B cell (primary cell): ENCODE data around the gene SFXN5. TPM values are rescaled to one million over a fixed set of nuclear protein-coding genes. Genes with fewer than 3 reads are reported as not detected.

Source experiments
- ATAC-seq: fragments of 200-7000 bp; cut with Tn5 transposase; one replicate; pipeline ENCODE4 v1.10.0; 2021; ENCODE audit warnings: low read depth, mild to moderate bottlenecking, moderate number of reproducible peaks, moderate library complexity
- CTCF ChIA-PET: fragments of 350-600 bp; sonication (Branson Sonifier 250); formaldehyde crosslinking; loops from one replicate; lab custom pipeline; 2021; ENCODE audit warnings: antibody characterized with exemption, inconsistent platforms; lab: Charles Lee
- POLR2A ChIA-PET: fragments of 350-600 bp; sonication (Branson Sonifier 250); formaldehyde crosslinking; loops from one replicate; lab custom pipeline; 2021; ENCODE audit warnings: antibody characterized with exemption; lab: Charles Lee
- DNase-seq: peaks from one replicate; pipeline ENCODE4 v3.0.0; 2013
- H2AFZ ChIP-seq: 2 replicates; pipeline ENCODE4 v1.6.1; 2012; ENCODE audit warnings: mild to moderate bottlenecking, low read depth, low read length; ENCODE audit not compliant: insufficient read depth, poor library complexity, severe bottlenecking
- H3K27ac ChIP-seq, 2 donors: 1 replicate in 1 of 2; 2 replicates in 1 of 2; pipeline ENCODE4 v1.5.1; 2012 to 2013; ENCODE audit warnings: low read length in 2 of 2, mild to moderate bottlenecking in 2 of 2, moderate library complexity in 1 of 2
- H3K27me3 ChIP-seq, 4 experiments: fragments of 200-600 bp in 1 of 4; sonication (generic) in 1 of 4; replicated peaks in 1 of 4; 1 replicate in 2 of 4; 2 replicates in 2 of 4; pipeline versions ENCODE4 v1.6.1 to v1.7.0; 2013 to 2016; ENCODE audit warnings: low read length in 3 of 4, mild to moderate bottlenecking in 2 of 4, mixed read lengths in 1 of 4, moderate library complexity in 1 of 4; ENCODE audit not compliant: insufficient read depth in 4 of 4, control insufficient read depth in 3 of 4; ENCODE audit errors: control extremely low read depth in 1 of 4
- H3K36me3 ChIP-seq, 2 experiments: replicated peaks in 1 of 2; 1 replicate in 1 of 2; 2 replicates in 1 of 2; pipeline versions ENCODE4 v1.6.1 to v1.7.1; 2013; ENCODE audit warnings: low read length in 1 of 2; ENCODE audit not compliant: insufficient read depth in 2 of 2, control insufficient read depth in 1 of 2; ENCODE audit errors: control extremely low read depth in 1 of 2, extremely low read depth in 1 of 2
- H3K4me1 ChIP-seq, 2 donors: fragments of 200-600 bp in 1 of 2; sonication (generic) in 1 of 2; 1 replicate in 1 of 2; 2 replicates in 1 of 2; pipeline versions ENCODE4 v1.5.1 to v1.6.1; 2013 to 2017; ENCODE audit warnings: low read length in 2 of 2; ENCODE audit not compliant: control insufficient read depth in 2 of 2, insufficient read depth in 2 of 2
- H3K4me2 ChIP-seq: replicated peaks from 2 replicates; pipeline ENCODE3; 2012; ENCODE audit warnings: mild to moderate bottlenecking, low read depth, low read length; ENCODE audit not compliant: poor library complexity, severe bottlenecking
- H3K4me3 ChIP-seq, 5 experiments: fragments of 200-600 bp in 1 of 5; sonication (generic) in 1 of 5; 1 replicate in 3 of 5; 2 replicates in 2 of 5; pipeline versions ENCODE4 v1.5.1 to v1.7.0; 2011 to 2016; ENCODE audit warnings: low read length in 4 of 5, mild to moderate bottlenecking in 4 of 5, low read depth in 2 of 5, control low read depth in 1 of 5, moderate library complexity in 1 of 5; ENCODE audit not compliant: insufficient read depth in 1 of 5; ENCODE audit errors: control extremely low read depth in 1 of 5, extremely low read depth in 1 of 5
- H3K79me2 ChIP-seq: fragments of 200-600 bp; sonication (generic); one replicate; pipeline ENCODE4 v1.6.0; 2016; ENCODE audit warnings: low read length; ENCODE audit not compliant: control insufficient read depth, insufficient read depth
- H3K9ac ChIP-seq: fragments of 200-600 bp; sonication (generic); 2 replicates; pipeline ENCODE4 v1.6.1; 2017; ENCODE audit warnings: mild to moderate bottlenecking, low read length, moderate library complexity
- H3K9me3 ChIP-seq, 3 donors: one replicate each; pipeline versions ENCODE4 v1.6.1 to v1.7.1; 2013; ENCODE audit warnings: low read length in 2 of 3; ENCODE audit not compliant: control insufficient read depth in 2 of 3, insufficient read depth in 1 of 3; ENCODE audit errors: control extremely low read depth in 1 of 3
- H4K20me1 ChIP-seq: 2 replicates; pipeline ENCODE4 v1.6.0; 2012; ENCODE audit warnings: mild to moderate bottlenecking, low read length; ENCODE audit not compliant: insufficient read depth, control insufficient read depth, poor library complexity, severe bottlenecking
- H3K27ac Mint-ChIP-seq: one replicate; pipeline ENCODE4 v1.8.0; 2021; ENCODE audit warnings: mixed read lengths
- H3K27me3 Mint-ChIP-seq: one replicate; pipeline ENCODE4 v1.8.0; 2021; ENCODE audit warnings: mixed read lengths
- H3K4me1 Mint-ChIP-seq: one replicate; pipeline ENCODE4 v1.8.0; 2021; ENCODE audit warnings: mixed read lengths
- H3K4me3 Mint-ChIP-seq: one replicate; pipeline ENCODE4 v1.8.0; 2021; ENCODE audit warnings: mixed read lengths
- H3K9me3 Mint-ChIP-seq: one replicate; pipeline ENCODE4 v1.8.0; 2022; ENCODE audit warnings: mixed read lengths; ENCODE audit not compliant: insufficient read depth
- EZH2 ChIP-seq: IDR thresholded peaks from 2 replicates; pipeline ENCODE4 v1.6.1; 2012; ENCODE audit warnings: borderline replicate concordance, low read depth, mild to moderate bottlenecking, moderate library complexity, low read length; ENCODE audit not compliant: insufficient read depth, poor library complexity, severe bottlenecking
- WGBS: methylation state at CpG from one replicate; pipeline ENCODE4 v1.1.5; 2013; ENCODE audit warnings: missing lambda C conversion rate; ENCODE audit not compliant: insufficient coverage; 5-methylcytosine and 5-hydroxymethylcytosine counted together
- intact Hi-C: fragments of 100-400 bp; cut with micrococcal nuclease; formaldehyde crosslinking; loops from one replicate; pipeline ENCODE4 v1.10.0; 2022
- polyA plus RNA-seq: library from polyadenylated mRNA; depleted of rRNA; stranded (reverse); fragments of >200 nt; gene quantifications from 2 replicates; pipeline ENCODE4 v1.2.3, GENCODE V29; 2012
- total RNA-seq, 2 donors: library from RNA; stranded (reverse); fragments of 120-200 nt in 1 of 2; gene quantifications; 1 replicate in 1 of 2; 2 replicates in 1 of 2; pipeline versions ENCODE4 v1.2.3 to v1.2.4, GENCODE V29; 2013 to 2022
- TF ChIP-seq, protein P1 (sequence below): fragments of 200-600 bp; IDR thresholded peaks from one replicate; pipeline ENCODE4 v1.8.0; 2022; ENCODE audit warnings: antibody characterized with exemption, mild to moderate bottlenecking

Gene SFXN5
- total and polyA plus RNA-seq, 2 donors (not counting 1 experiment from before 2014, with no cell fraction given), result 8.0 to 16.9 TPM

DNA sequence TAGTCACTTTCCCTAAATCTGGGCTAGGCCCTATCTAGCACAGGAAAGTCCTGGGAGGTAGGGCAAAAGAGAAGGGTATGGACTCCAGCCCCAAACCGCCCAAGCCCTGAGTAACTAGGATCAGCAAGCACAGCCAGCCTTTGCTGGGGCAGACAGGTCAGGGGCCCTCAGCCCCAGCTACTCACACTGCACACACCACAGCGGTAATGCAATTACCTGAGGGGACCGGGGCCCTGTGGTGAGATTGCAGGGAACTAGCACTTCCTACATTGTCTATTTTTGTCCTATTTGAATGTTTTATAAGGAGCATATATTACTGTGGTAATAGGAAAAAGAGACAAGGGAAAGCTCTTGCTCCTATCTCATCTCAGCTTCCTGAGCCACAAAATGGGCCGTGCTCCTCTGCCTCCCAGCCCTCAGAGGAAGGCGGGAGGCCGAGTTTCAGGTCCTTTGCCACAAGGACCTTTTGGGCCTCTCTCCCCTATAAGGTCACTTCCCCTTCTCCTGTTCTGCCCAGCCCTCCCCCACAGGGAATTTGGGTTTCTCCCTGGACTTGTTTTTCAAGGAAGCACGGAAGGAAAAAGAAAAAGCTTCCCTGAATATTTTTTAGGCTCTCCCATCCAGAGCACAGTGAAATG, 20.8 kb upstream of the SFXN5 start:
- H3K27ac Mint-ChIP-seq, result no peak overlapping the region
- CTCF ChIA-PET, result interaction anchor here (1.3 kb wide), 1 partner anchor 120 kb away, joined by 4 read pairs; no protein-coding TSS in a partner anchor

GRCh38 chr2:73091696-73092095, 20.2 kb upstream of the SFXN5 start:
- ChIA-PET POLR2A (no interaction called here), CTCF (no interaction called here)
- no peaks in the 10 kb centered on the region for H3K9me3 Mint-ChIP-seq
- no peak overlapping the region for H3K4me3 Mint-ChIP-seq
- H3K27me3 Mint-ChIP-seq, result no peaks in the 10 kb centered on the region
- no peak overlapping the region for H3K9ac ChIP-seq
- no peak overlapping the region for H3K27ac ChIP-seq
- no peaks in the 10 kb centered on the region for H3K36me3 ChIP-seq
- no peaks in the 10 kb centered on the region for H4K20me1 ChIP-seq
- H3K27ac Mint-ChIP-seq, result no peak overlapping the region
- no peak overlapping the region for H3K4me3 ChIP-seq
- ATAC-seq, result no peak
- intact Hi-C loops, result no loop called here
- no peaks in the 10 kb centered on the region for H3K27me3 ChIP-seq
- no peak for DNase-seq
- no peak for TF ChIP-seq EZH2
- TF ChIP-seq, protein P1, sequence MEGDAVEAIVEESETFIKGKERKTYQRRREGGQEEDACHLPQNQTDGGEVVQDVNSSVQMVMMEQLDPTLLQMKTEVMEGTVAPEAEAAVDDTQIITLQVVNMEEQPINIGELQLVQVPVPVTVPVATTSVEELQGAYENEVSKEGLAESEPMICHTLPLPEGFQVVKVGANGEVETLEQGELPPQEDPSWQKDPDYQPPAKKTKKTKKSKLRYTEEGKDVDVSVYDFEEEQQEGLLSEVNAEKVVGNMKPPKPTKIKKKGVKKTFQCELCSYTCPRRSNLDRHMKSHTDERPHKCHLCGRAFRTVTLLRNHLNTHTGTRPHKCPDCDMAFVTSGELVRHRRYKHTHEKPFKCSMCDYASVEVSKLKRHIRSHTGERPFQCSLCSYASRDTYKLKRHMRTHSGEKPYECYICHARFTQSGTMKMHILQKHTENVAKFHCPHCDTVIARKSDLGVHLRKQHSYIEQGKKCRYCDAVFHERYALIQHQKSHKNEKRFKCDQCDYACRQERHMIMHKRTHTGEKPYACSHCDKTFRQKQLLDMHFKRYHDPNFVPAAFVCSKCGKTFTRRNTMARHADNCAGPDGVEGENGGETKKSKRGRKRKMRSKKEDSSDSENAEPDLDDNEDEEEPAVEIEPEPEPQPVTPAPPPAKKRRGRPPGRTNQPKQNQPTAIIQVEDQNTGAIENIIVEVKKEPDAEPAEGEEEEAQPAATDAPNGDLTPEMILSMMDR, result no peak
- no peak overlapping the region for H3K4me2 ChIP-seq
- no peaks in the 10 kb centered on the region for H3K4me1 Mint-ChIP-seq
- H3K4me1 ChIP-seq, result no peaks in the 10 kb centered on the region
- WGBS, result 94% methylated on average over 9 of the region's 11 CpGs
- no peak overlapping the region for H2AFZ ChIP-seq
- H3K9me3 ChIP-seq, result no peaks in the 10 kb centered on the region
- no peaks in the 10 kb centered on the region for H3K79me2 ChIP-seq

More for the DNA sequence above, 20.8 kb upstream of the SFXN5 start:
- H3K27me3 Mint-ChIP-seq, result no peaks in the 10 kb centered on the region
- H3K9me3 Mint-ChIP-seq, result no peaks in the 10 kb centered on the region
- Histone ChIP-seq H3K4me2 (no peak overlapping the region), H3K79me2 (no peaks in the 10 kb centered on the region), H3K4me1 (no peaks in the 10 kb centered on the region), H3K9me3 (no peaks in the 10 kb centered on the region), H4K20me1 (no peaks in the 10 kb centered on the region), H3K27ac (no peak overlapping the region), H2AFZ (no peak overlapping the region), H3K9ac (no peak overlapping the region), H3K4me3 (no peak overlapping the region), H3K27me3 (no peaks in the 10 kb centered on the region), H3K36me3 (no peaks in the 10 kb centered on the region)
- no peak for TF ChIP-seq EZH2
- TF ChIP-seq, protein P1, result no peak
- ATAC-seq (no peak), DNase-seq (no peak)
- 49% methylated on average over 4 of the region's 7 CpGs for WGBS
- POLR2A ChIA-PET, result no interaction called here
- H3K4me3 Mint-ChIP-seq, result no peak overlapping the region
- intact Hi-C loops, result no loop called here
- H3K4me1 Mint-ChIP-seq, result no peaks in the 10 kb centered on the region
